GM12878 (cell line): ENCODE measurements around the gene CACFD1. TPM values are rescaled to one million over a fixed set of nuclear protein-coding genes. Genes with fewer than 3 reads are reported as not detected.

Experiments used
- ATAC-seq: fragments of 200-7000 bp; cut with Tn5 transposase; 3 replicates; pipeline ENCODE4 v1.9.1; 2020; ENCODE audit warnings: mild to moderate bottlenecking, moderate library complexity
- BruUV-seq: library from RNA; stranded (reverse); fragments of 400-500 nt; replicated peaks from 2 replicates; lab custom pipeline; 2021; lab: Mats Ljungman, UMichigan
- CTCF ChIA-PET: fragments of 300-600 bp; sonication (Branson Sonifier 250); formaldehyde crosslinking; extraction: SDS; loops from one replicate; lab custom pipeline; 2021; ENCODE audit warnings: inconsistent platforms; lab: Yijun Ruan, JAX
- POLR2A ChIA-PET: fragments of 350-600 bp; formaldehyde crosslinking; extraction: SDS; loops from one replicate; lab custom pipeline; 2021; ENCODE audit warnings: inconsistent platforms; lab: Charles Lee
- RAD21 ChIA-PET: fragments of 300-600 bp; sonication (Branson Sonifier 250); formaldehyde crosslinking; loops from one replicate; lab custom pipeline; 2023; ENCODE audit warnings: antibody characterized with exemption; ENCODE audit not compliant: unreplicated experiment; lab: Charles Lee
- SMC1A ChIA-PET: fragments of 300-600 bp; sonication (Branson Sonifier 250); formaldehyde crosslinking; loops from one replicate; lab custom pipeline; 2023; ENCODE audit not compliant: unreplicated experiment, uncharacterized antibody; lab: Charles Lee
- DNase-seq: peaks from one replicate; pipeline ENCODE4 v3.0.0-alpha.2; 2011; ENCODE audit warnings: low read depth, low spot score
- FAIRE-seq: peaks from 3 replicates; lab custom pipeline; 2011; peaks lifted over from hg19 to GRCh38; lab: Jason Lieb, UNC
- H2AFZ ChIP-seq: 2 replicates; pipeline ENCODE4 v1.6.0; 2011; ENCODE audit warnings: low read depth, low read length, control low read depth; ENCODE audit not compliant: control insufficient read depth
- H3K27ac ChIP-seq: 2 replicates; pipeline ENCODE4 v1.5.1; 2011; ENCODE audit warnings: control low read depth; ENCODE audit not compliant: control insufficient read depth, insufficient read depth
- H3K27me3 ChIP-seq, 2 experiments: replicated peaks in 1 of 2; 2 replicates each; pipeline versions ENCODE4 v1.6.0 to v1.6.1; 2011; ENCODE audit warnings: low read length in 1 of 2; ENCODE audit not compliant: control insufficient read depth in 2 of 2, insufficient read depth in 2 of 2
- H3K36me3 ChIP-seq, 2 experiments: 2 replicates each; pipeline ENCODE4 v1.5.1; 2011; ENCODE audit warnings: low read length in 1 of 2; ENCODE audit not compliant: control insufficient read depth in 2 of 2, insufficient read depth in 2 of 2
- H3K4me1 ChIP-seq: 2 replicates; pipeline ENCODE4 v1.6.1; 2011; ENCODE audit warnings: mild to moderate bottlenecking, low read length, moderate library complexity, mixed read lengths; ENCODE audit not compliant: control insufficient read depth, insufficient read depth
- H3K4me2 ChIP-seq: 2 replicates; pipeline ENCODE4 v1.6.0; 2011; ENCODE audit warnings: control low read depth; ENCODE audit not compliant: control insufficient read depth, insufficient read depth
- H3K4me3 ChIP-seq: fragments of 200-600 bp; sonication (generic); 2 replicates; pipeline ENCODE4 v1.5.1; 2016
- H3K79me2 ChIP-seq: 2 replicates; pipeline ENCODE4 v1.6.0; 2011; ENCODE audit warnings: low read length; ENCODE audit not compliant: control insufficient read depth, insufficient read depth
- H3K9ac ChIP-seq: 2 replicates; pipeline ENCODE4 v1.8.0; 2011; ENCODE audit warnings: low read length, control low read depth, mixed read lengths; ENCODE audit not compliant: control insufficient read depth, insufficient read depth
- H3K9me3 ChIP-seq: replicated peaks from 3 replicates; pipeline ENCODE4 v1.5.1; 2011; ENCODE audit warnings: mild to moderate bottlenecking, low read length; ENCODE audit not compliant: control insufficient read depth, insufficient read depth
- H4K20me1 ChIP-seq: 2 replicates; pipeline ENCODE4 v1.6.0; 2011; ENCODE audit not compliant: control insufficient read depth, insufficient read depth
- ATF7 ChIP-seq: fragments of 450-650 bp; IDR thresholded peaks from 2 replicates; pipeline ENCODE4 v1.6.1; 2016; ENCODE audit warnings: low read depth, mild to moderate bottlenecking
- EGR1 ChIP-seq, 2 experiments: IDR thresholded peaks; 1 replicate in 1 of 2; 2 replicates in 1 of 2; pipeline ENCODE4 v1.6.1; 2011 to 2012; ENCODE audit warnings: low read depth in 2 of 2, low read length in 2 of 2, borderline replicate concordance in 1 of 2, mild to moderate bottlenecking in 1 of 2, moderate library complexity in 1 of 2
- HDAC2 ChIP-seq: fragments of 200-600 bp; sonication (generic); IDR thresholded peaks from 2 replicates; pipeline ENCODE4 v1.6.1; 2017
- HDGF ChIP-seq: fragments of 450-650 bp; IDR thresholded peaks from 2 replicates; pipeline ENCODE4 v1.6.1; 2016; ENCODE audit warnings: antibody characterized with exemption
- IRF4 ChIP-seq: IDR thresholded peaks from 2 replicates; pipeline ENCODE4 v1.6.1; 2011; ENCODE audit warnings: low read depth, low read length
- LARP7 ChIP-seq: fragments of 450-650 bp; IDR thresholded peaks from 2 replicates; pipeline ENCODE4 v1.6.1; 2017; ENCODE audit warnings: mild to moderate bottlenecking
- MTA2 ChIP-seq: fragments of 450-650 bp; IDR thresholded peaks from 2 replicates; pipeline ENCODE4 v1.6.1; 2016; ENCODE audit warnings: low read depth, mild to moderate bottlenecking, moderate library complexity
- MTA3 ChIP-seq: IDR thresholded peaks from 2 replicates; pipeline ENCODE4 v1.6.1; 2012; ENCODE audit warnings: low read length, inconsistent platforms, borderline replicate concordance
- MYB ChIP-seq: fragments of 150-350 bp; IDR thresholded peaks from 2 replicates; pipeline ENCODE4 v1.6.1; 2014; ENCODE audit warnings: mild to moderate bottlenecking, low read depth, low read length, borderline replicate concordance
- NR2C1 ChIP-seq: fragments of 450-650 bp; IDR thresholded peaks from 2 replicates; pipeline ENCODE4 v1.6.1; 2017; ENCODE audit warnings: antibody characterized with exemption, mild to moderate bottlenecking, moderate library complexity
- SRF ChIP-seq, 2 experiments: IDR thresholded peaks; 2 replicates each; pipeline ENCODE4 v1.6.1; 2011; ENCODE audit warnings: low read depth in 2 of 2, low read length in 2 of 2, mild to moderate bottlenecking in 1 of 2, moderate library complexity in 1 of 2
- TBL1XR1 ChIP-seq: IDR thresholded peaks from 2 replicates; pipeline ENCODE4 v1.6.1; 2012; ENCODE audit warnings: low read depth, low read length, improper control_type of control experiment
- WRNIP1 ChIP-seq: IDR thresholded peaks from 2 replicates; pipeline ENCODE4 v1.6.1; 2011; ENCODE audit warnings: low read depth, low read length, improper control_type of control experiment, borderline replicate concordance
- ZNF384 ChIP-seq: IDR thresholded peaks from 2 replicates; pipeline ENCODE4 v1.6.1; 2012; ENCODE audit warnings: low read depth, mild to moderate bottlenecking, low read length, improper control_type of control experiment, borderline replicate concordance
- WGBS: methylation state at CpG from one replicate; pipeline ENCODE4 v1.1.6; 2016; ENCODE audit warnings: low lambda C conversion rate; ENCODE audit not compliant: insufficient replicate concordance, insufficient coverage; ENCODE audit errors: missing lambda C conversion rate; 5-methylcytosine and 5-hydroxymethylcytosine counted together
- in situ Hi-C: fragments of 300-500 bp; cut with MboI; formaldehyde crosslinking; loops from 9 replicates; pipeline ENCODE4 v1.14.3; 2018; ENCODE audit warnings: mixed read lengths
- intact Hi-C: fragments of 100-400 bp; cut with micrococcal nuclease; formaldehyde crosslinking; loops from one replicate; pipeline ENCODE4 v1.14.2; 2022; ENCODE audit not compliant: unreplicated experiment
- polyA plus RNA-seq, 11 experiments: library from polyadenylated mRNA; depleted of rRNA in 4 of 11; unstranded in 6 of 11; stranded (reverse) in 5 of 11; fragments of >200 nt; fragmentation: Nextera tagmentation in 4 of 11; fragmentation: Illumina TruSeq in 1 of 11; extraction: Ambion mirVana in 4 of 11; extraction: Trizol in 1 of 11; gene quantifications; 1 replicate in 1 of 11; 2 replicates in 10 of 11; pipeline versions ENCODE4 v1.2.1 to v1.2.3, GENCODE V29; 2011 to 2016; ENCODE audit warnings: inconsistent platforms in 2 of 11, missing spikeins in 2 of 11, low read depth in 1 of 11
- total RNA-seq, 4 experiments: library from RNA; depleted of rRNA in 3 of 4; stranded (reverse); fragments of >200 nt in 3 of 4; fragmentation: Illumina TruSeq in 1 of 4; extraction: Trizol in 1 of 4; gene quantifications; 2 replicates each; pipeline versions ENCODE4 v1.2.1 to v1.2.3, GENCODE V29; 2013 to 2021
- TF ChIP-seq, protein P1 (sequence below): fragments of 450-650 bp; IDR thresholded peaks from 2 replicates; pipeline ENCODE4 v1.6.1; 2017; ENCODE audit warnings: mild to moderate bottlenecking, moderate library complexity
- TF ChIP-seq, protein P2 (sequence below): IDR thresholded peaks from 2 replicates; pipeline ENCODE4 v1.6.1; 2011; ENCODE audit warnings: mild to moderate bottlenecking, low read depth, low read length, moderate library complexity; ENCODE audit not compliant: insufficient replicate concordance

CACFD1 gene
- total and polyA plus RNA-seq, 10 of the 15 experiments (the other 5 are each of a cell fraction or from before 2014, with no cell fraction given) = 0.09 to 5.8 (median 1.4) TPM; not detected in 1

DNA sequence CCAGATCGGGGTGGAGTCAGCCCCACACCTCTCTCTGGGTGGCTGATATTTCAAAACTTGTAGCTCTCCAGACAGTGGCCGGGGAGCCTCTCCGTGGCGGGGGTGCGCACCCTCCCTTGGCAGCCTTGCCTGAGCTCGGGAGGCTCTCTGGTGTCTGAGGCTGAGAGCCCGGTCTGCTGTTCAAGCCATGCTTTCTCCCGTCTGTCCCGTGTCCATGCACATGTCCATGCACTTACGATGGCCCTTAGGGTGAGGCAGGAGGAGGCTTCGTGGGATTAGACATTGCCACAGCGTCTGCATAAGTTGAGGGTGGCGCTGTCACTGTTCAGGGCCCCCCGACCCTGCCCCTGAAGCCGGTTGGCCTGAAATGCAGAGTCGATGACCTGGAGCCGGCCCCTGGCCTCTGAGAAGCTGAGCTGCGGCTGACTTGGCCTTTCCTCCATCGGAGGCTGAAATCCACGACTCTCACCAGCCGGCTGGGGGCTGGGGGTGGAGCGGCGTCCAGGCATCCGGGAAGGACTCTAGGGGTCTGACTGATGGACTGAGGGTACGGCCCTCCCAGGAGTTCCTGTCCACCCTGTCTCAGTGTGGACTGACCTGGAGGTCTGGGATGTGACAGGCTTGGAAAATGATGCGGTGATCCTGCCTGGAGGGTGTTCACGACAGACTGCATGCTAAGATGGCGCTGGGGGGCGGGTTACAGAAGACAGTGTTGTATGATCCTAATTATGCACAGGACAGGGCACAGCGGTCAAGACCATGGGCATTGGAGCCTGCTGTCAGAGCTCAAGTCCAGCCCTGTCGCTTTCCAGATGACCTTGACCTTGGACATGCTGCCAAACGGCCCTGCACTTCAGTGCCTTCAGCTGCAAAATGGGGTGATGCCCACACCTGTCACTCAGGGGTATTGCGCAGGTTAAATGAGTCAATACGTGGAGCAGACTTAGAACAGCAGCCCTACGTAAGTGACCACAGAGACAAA lies 37.4 kb downstream of the CACFD1 start (continued):
- no peak for TF ChIP-seq ZNF384
- TF ChIP-seq MTA2 = no peak

DNA sequence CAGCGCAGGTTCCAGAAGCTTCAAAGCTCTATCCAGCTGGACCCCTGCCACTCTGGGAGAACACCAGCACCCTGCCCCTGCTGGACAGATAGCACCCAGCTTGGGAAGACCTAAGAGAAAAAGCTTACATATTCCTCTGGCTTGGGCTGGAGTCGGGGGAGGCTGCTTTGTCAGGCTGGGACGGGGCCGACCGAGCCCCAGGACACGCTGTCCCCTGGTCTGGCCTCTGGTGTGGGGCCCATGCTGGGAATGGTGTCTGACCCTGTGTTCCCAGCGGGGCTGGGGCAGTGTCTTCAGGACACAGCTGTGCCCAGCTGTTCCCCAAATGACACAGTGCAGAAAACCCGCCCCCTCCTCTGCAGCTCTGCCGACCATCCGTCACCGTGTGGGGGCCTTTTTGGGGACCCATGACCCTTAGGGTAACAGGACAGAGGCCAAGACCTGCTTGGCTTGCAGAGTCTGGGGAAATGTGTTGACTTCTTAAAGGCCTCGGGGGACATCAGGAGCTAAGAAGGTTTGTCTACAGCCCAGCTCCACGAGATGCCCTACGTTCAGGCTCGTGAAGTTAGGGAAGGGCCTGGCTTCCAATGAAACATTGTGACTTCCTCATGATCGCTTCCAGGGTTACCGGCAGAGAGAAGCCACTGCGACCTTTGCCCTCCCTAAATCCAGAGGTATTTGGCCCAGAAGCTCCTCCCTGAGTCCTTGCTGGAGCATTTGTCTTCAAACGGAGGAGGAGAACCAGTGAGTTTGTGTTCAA lies 39.5 kb downstream of the CACFD1 start:
- no TSS peak for BruUV-seq
- H3K4me1 ChIP-seq = no peaks in the 10 kb centered on the region
- in situ Hi-C loops = no loop called here
- TF ChIP-seq HDAC2 (no peak), ZNF384 (no peak), SRF (IDR thresholded peaks at IDR 0.05; ENCODE audit: low read depth in 2 of 2, low read length in 2 of 2) (no peak), HDGF (no peak), TBL1XR1 (no peak), IRF4 (no peak), LARP7 (no peak), MTA3 (no peak), EGR1 (IDR thresholded peaks at IDR 0.05; ENCODE audit: borderline replicate concordance in 1 of 2, low read depth in 2 of 2, low read length in 2 of 2) (no peak), WRNIP1 (no peak), NR2C1 (no peak), MYB (no peak), ATF7 (no peak)
- TF ChIP-seq, protein P1, sequence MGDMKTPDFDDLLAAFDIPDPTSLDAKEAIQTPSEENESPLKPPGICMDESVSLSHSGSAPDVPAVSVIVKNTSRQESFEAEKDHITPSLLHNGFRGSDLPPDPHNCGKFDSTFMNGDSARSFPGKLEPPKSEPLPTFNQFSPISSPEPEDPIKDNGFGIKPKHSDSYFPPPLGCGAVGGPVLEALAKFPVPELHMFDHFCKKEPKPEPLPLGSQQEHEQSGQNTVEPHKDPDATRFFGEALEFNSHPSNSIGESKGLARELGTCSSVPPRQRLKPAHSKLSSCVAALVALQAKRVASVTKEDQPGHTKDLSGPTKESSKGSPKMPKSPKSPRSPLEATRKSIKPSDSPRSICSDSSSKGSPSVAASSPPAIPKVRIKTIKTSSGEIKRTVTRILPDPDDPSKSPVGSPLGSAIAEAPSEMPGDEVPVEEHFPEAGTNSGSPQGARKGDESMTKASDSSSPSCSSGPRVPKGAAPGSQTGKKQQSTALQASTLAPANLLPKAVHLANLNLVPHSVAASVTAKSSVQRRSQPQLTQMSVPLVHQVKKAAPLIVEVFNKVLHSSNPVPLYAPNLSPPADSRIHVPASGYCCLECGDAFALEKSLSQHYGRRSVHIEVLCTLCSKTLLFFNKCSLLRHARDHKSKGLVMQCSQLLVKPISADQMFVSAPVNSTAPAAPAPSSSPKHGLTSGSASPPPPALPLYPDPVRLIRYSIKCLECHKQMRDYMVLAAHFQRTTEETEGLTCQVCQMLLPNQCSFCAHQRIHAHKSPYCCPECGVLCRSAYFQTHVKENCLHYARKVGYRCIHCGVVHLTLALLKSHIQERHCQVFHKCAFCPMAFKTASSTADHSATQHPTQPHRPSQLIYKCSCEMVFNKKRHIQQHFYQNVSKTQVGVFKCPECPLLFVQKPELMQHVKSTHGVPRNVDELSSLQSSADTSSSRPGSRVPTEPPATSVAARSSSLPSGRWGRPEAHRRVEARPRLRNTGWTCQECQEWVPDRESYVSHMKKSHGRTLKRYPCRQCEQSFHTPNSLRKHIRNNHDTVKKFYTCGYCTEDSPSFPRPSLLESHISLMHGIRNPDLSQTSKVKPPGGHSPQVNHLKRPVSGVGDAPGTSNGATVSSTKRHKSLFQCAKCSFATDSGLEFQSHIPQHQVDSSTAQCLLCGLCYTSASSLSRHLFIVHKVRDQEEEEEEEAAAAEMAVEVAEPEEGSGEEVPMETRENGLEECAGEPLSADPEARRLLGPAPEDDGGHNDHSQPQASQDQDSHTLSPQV = no peak
- TF ChIP-seq, protein P2, sequence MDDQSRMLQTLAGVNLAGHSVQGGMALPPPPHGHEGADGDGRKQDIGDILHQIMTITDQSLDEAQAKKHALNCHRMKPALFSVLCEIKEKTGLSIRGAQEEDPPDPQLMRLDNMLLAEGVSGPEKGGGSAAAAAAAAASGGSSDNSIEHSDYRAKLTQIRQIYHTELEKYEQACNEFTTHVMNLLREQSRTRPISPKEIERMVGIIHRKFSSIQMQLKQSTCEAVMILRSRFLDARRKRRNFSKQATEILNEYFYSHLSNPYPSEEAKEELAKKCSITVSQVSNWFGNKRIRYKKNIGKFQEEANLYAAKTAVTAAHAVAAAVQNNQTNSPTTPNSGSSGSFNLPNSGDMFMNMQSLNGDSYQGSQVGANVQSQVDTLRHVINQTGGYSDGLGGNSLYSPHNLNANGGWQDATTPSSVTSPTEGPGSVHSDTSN = no peak

More for the DNA sequence above, 39.5 kb downstream of the CACFD1 start:
- FAIRE-seq = no peak
- 49% methylated on average over 19 of the region's 19 CpGs for WGBS
- Histone ChIP-seq H3K4me3 (no peak overlapping the region), H3K27ac (no peak overlapping the region), H3K4me2 (no peak overlapping the region), H3K27me3 (peaks cover 0 to 3% of the 10 kb centered on the region in 2 experiments; a peak in 2 of 4 replicates), H3K79me2 (no peaks in the 10 kb centered on the region), H3K9ac (no peak overlapping the region), H3K36me3 (no peaks in the 10 kb centered on the region), H2AFZ (no peak overlapping the region), H3K9me3 (peaks cover 7% of the 10 kb centered on the region; the same call in 2 of the 3 replicates), H4K20me1 (no peaks in the 10 kb centered on the region)
- intact Hi-C loops = no loop called here
- SMC1A ChIA-PET = no interaction called here
- ATAC-seq = no peak
- RAD21 ChIA-PET = interaction anchor here (0.7 kb wide), 1 partner anchor 12 kb away, joined by 3 read pairs; no protein-coding TSS in a partner anchor
- DNase-seq = no peak
- POLR2A ChIA-PET = no interaction called here
- CTCF ChIA-PET = no interaction called here
